ENCODE measurements around the gene SLC12A5.

The SLC12A5 gene

GRCh38 chr20:46102940-46103339 lies 73.9 kb downstream of the SLC12A5 start:
- DNase-seq (ENCODE audit: low read depth), result no peak
- no peak overlapping the region for H3K4me3 ChIP-seq (ENCODE audit: low read depth, low read length)
- TF ChIP-seq CTCF (IDR thresholded peaks at IDR 0.05; ENCODE audit: insufficient read depth, low read depth, low read length, missing control alignments), result no peak

- no peak overlapping the region for H3K4me3 ChIP-seq (ENCODE audit: low read depth, low read length)
- no peak for TF ChIP-seq CTCF (IDR thresholded peaks at IDR 0.05; ENCODE audit: insufficient read depth, low read depth, low read length, missing control alignments)
- DNase-seq (ENCODE audit: low read depth), result no peak
Measured at GRCh38 chr20:46104262-46104661, 75.2 kb downstream of the SLC12A5 start.

- DNase-seq (ENCODE audit: low read depth), result no peak
- H3K4me3 ChIP-seq (ENCODE audit: low read depth, low read length), result no peak overlapping the region
- TF ChIP-seq CTCF (IDR thresholded peaks at IDR 0.05; ENCODE audit: insufficient read depth, low read depth, low read length, missing control alignments), result no peak
Measured at GRCh38 chr20:46107061-46107460, 78.0 kb downstream of the SLC12A5 start.

GRCh38 chr20:46108435-46108841 lies 79.4 kb downstream of the SLC12A5 start:
- TF ChIP-seq CTCF (IDR thresholded peaks at IDR 0.05; ENCODE audit: insufficient read depth, low read depth, low read length, missing control alignments), result peak; percentile 24
- H3K4me3 ChIP-seq (ENCODE audit: low read depth, low read length), result peak overlapping the region; percentile 39
- DNase-seq (ENCODE audit: low read depth), result peak; percentile 93

GRCh38 chr20:46108976-46109375 lies 80.0 kb downstream of the SLC12A5 start:
- DNase-seq (ENCODE audit: low read depth), result no peak
- peak overlapping the region; percentile 39; the same call in 1 of the 2 replicates for H3K4me3 ChIP-seq (ENCODE audit: low read depth, low read length)
- TF ChIP-seq CTCF (IDR thresholded peaks at IDR 0.05; ENCODE audit: insufficient read depth, low read depth, low read length, missing control alignments), result no peak
